ENCODE measurements around the gene CARS2. TPM values are rescaled to one million over a fixed set of nuclear protein-coding genes. Genes with fewer than 3 reads are reported as not detected.

CARS2 gene
- total and polyA plus RNA-seq, 2 of the 8 experiments (the other 6 are each of a cell fraction or from before 2014, with no cell fraction given): 47.7 to 55.9 TPM

DNA sequence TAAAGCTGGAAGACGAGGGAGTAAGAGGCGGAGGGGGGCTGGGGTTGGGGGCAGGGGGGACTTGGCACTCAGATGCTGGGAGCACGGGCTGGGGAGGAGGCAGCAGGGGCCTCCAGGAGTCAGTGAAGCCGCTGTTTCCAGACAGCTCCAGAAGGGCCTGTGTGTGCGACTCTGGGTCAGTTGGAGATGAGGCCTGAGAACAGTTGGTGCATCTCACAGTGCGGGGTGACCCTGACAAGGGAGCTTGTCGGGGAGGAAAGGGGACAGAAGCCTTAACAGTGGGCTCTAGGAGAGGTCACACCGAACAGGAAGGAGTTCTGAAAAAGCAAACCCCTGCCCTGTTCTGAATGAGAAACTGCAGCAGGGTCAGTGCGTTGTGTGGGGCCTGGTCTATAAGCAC, 79.4 kb downstream of the CARS2 start (continued):
- TF ChIP-seq CHD7 (IDR thresholded peaks at IDR 0.05; ENCODE audit: insufficient replicate concordance, low read length) (no peak), TBP (IDR thresholded peaks at IDR 0.05; ENCODE audit: low read depth, low read length) (no peak), SP2 (IDR thresholded peaks at IDR 0.05; ENCODE audit: low read length) (no peak), GABPA (IDR thresholded peaks at IDR 0.05; ENCODE audit: borderline replicate concordance, insufficient read depth, low read length) (no peak), SIX5 (IDR thresholded peaks at IDR 0.05; ENCODE audit: low read depth, low read length) (no peak), PHF8 (conservative IDR thresholded peaks at IDR 0.05; ENCODE audit: low read depth, low read length) (no peak), EZH2 (IDR thresholded peaks at IDR 0.05; ENCODE audit: low read depth, low read length, severe bottlenecking) (no peak), JUN (IDR thresholded peaks at IDR 0.05; ENCODE audit: low read depth, low read length) (no peak), E2F6 (IDR thresholded peaks at IDR 0.05) (no peak), CREB1 (IDR thresholded peaks at IDR 0.05) (no peak)

Data from H1 (cell line).